Sigmoid colon (tissue), 4 donors: ENCODE measurements around the gene NEB.

Experiments used
- EP300 ChIP-seq, 4 donors: sonication (generic); formaldehyde crosslinking; IDR thresholded peaks; one replicate each; pipeline ENCODE4 v1.6.1; 2017; ENCODE audit warnings: antibody characterized with exemption in 4 of 4
- POLR2AphosphoS5 ChIP-seq, 4 donors: sonication (generic); formaldehyde crosslinking; IDR thresholded peaks; one replicate each; pipeline ENCODE4 v1.6.1; 2017; ENCODE audit warnings: antibody characterized with exemption in 4 of 4
- TF ChIP-seq, protein P1 (sequence below), 4 experiments: fragments of 450-650 bp in 3 of 4; fragments of 200-600 bp in 1 of 4; IDR thresholded peaks; one replicate each; pipeline ENCODE4 v1.5.1; 2016 to 2019; ENCODE audit warnings: antibody characterized with exemption in 4 of 4, mild to moderate bottlenecking in 3 of 4, moderate library complexity in 2 of 4

DNA sequence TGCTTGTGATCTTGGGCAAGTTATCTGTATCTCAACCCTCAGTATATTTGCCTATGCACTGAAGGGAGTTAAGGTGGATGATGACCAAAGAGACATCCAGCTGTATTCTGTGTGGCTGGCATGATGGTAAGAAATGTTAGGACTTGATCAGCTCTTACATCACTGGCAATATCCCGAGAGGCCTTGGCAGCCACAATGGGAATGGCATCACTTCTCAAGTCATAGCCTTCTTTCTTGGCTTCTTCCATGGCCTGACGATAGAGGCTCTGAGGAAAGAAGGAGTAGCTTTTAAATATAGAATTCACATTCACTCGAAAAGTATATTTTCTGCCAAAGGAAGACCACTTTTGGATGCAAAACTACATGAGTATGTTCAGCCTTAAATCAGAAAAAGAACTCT, 113.5 kb downstream of the NEB start:
- TF ChIP-seq, protein P1, sequence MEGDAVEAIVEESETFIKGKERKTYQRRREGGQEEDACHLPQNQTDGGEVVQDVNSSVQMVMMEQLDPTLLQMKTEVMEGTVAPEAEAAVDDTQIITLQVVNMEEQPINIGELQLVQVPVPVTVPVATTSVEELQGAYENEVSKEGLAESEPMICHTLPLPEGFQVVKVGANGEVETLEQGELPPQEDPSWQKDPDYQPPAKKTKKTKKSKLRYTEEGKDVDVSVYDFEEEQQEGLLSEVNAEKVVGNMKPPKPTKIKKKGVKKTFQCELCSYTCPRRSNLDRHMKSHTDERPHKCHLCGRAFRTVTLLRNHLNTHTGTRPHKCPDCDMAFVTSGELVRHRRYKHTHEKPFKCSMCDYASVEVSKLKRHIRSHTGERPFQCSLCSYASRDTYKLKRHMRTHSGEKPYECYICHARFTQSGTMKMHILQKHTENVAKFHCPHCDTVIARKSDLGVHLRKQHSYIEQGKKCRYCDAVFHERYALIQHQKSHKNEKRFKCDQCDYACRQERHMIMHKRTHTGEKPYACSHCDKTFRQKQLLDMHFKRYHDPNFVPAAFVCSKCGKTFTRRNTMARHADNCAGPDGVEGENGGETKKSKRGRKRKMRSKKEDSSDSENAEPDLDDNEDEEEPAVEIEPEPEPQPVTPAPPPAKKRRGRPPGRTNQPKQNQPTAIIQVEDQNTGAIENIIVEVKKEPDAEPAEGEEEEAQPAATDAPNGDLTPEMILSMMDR (IDR thresholded peaks at IDR 0.05), result no peak
- TF ChIP-seq EP300 (IDR thresholded peaks at IDR 0.05), result no peak
- TF ChIP-seq POLR2AphosphoS5 (IDR thresholded peaks at IDR 0.05), result no peak
